Psoas muscle (tissue), 8 donors: ENCODE measurements around the gene AQP10. TPM values are rescaled to one million over a fixed set of nuclear protein-coding genes. Genes with fewer than 3 reads are reported as not detected.
A peak's percentile ranks its signal among the peaks of the same experiment; 100 is the strongest.

ENCODE experiments used
- ATAC-seq, 4 donors: fragments of 200-7000 bp; cut with Tn5 transposase; one replicate each; pipeline ENCODE4 v1.9.1; 2020; ENCODE audit warnings: moderate library complexity in 3 of 4, mild to moderate bottlenecking in 2 of 4
- DNase-seq, 2 donors: peaks; one replicate each; pipeline ENCODE4 v3.0.0-alpha.2; 2020
- H3K27ac ChIP-seq: fragments of 200-600 bp; one replicate; pipeline ENCODE4 v1.8.0; 2022
- H3K27me3 ChIP-seq, 3 donors: fragments of 200-600 bp in 1 of 3; one replicate each; pipeline versions ENCODE4 v1.6.1 to v1.8.0; 2013 to 2022; ENCODE audit warnings: low read length in 2 of 3, mild to moderate bottlenecking in 2 of 3, moderate library complexity in 1 of 3; ENCODE audit not compliant: insufficient read depth in 3 of 3
- H3K36me3 ChIP-seq, 2 donors: fragments of 200-600 bp in 1 of 2; one replicate each; pipeline versions ENCODE4 v1.6.1 to v1.8.0; 2013 to 2022; ENCODE audit warnings: low read depth in 1 of 2, mild to moderate bottlenecking in 1 of 2, moderate library complexity in 1 of 2; ENCODE audit not compliant: insufficient read depth in 1 of 2
- H3K4me1 ChIP-seq: fragments of 200-600 bp; one replicate; pipeline ENCODE4 v1.8.0; 2022
- H3K4me3 ChIP-seq: fragments of 200-600 bp; one replicate; pipeline ENCODE4 v1.8.0; 2022; ENCODE audit warnings: mild to moderate bottlenecking
- H3K9me3 ChIP-seq: fragments of 200-600 bp; one replicate; pipeline ENCODE4 v1.8.0; 2022
- CTCF ChIP-seq: fragments of 200-600 bp; IDR thresholded peaks from one replicate; pipeline ENCODE4 v1.8.0; 2022; ENCODE audit warnings: antibody characterized with exemption
- WGBS, 3 donors: extraction: QIAGEN DNeasy Blood & Tissue Kit; methylation state at CpG; one replicate each; pipeline versions ENCODE4 v1.1.6 to v1.1.7; 2013; 5-methylcytosine and 5-hydroxymethylcytosine counted together
- intact Hi-C, 2 donors: fragments of 100-400 bp; cut with DNase I; formaldehyde crosslinking; loops; one replicate each; pipeline versions ENCODE4 v1.11.0 to v1.14.2; 2022
- polyA plus RNA-seq, 3 donors: library from polyadenylated mRNA; stranded (reverse); fragments of 200-250 nt; gene quantifications; one replicate each; pipeline ENCODE4 v1.2.3, GENCODE V29; 2013
- total RNA-seq, 4 donors: library from RNA; stranded (reverse); fragmentation: NEBNext Ultra II Directional in 2 of 4; extraction: Animal tissue kit (Norgen Biotek cat#: 25700) in 2 of 4; gene quantifications; one replicate each; pipeline versions ENCODE4 v1.2.1 to v1.2.4, GENCODE V29; 2021 to 2023
- donor health status: healthy with polysubstance abuse.
- donor health status: DM: no; HTN: no; CAD: no; lungs with moderate emphysema.
- donor health status: Bipolar disorder and iron deficiency.
- donor health status: healthy.
- donor health status: DM: yes; HTN: yes; CAD: no.
- donor health status: DM: no; HTN: no; CAD: no.
- donor health status: DM: no; HTN: no; CAD: no.
- donor health status: DM: yes; HTN: yes; CAD: no.

AQP10 gene
- total and polyA plus RNA-seq, 7 donors, result 0.04 TPM; not detected in 6

GRCh38 chr1:154346276-154346917 lies 25.5 kb downstream of the AQP10 start:
- peaks cover 0 to 33% of the 10 kb centered on the region in 2 donors for H3K36me3 ChIP-seq
- H3K27ac ChIP-seq, result no peak overlapping the region
- WGBS, 3 donors, result 88 to 92% (median 89%) methylated on average over 15 of the region's 15 CpGs
- no peaks in the 10 kb centered on the region for H3K27me3 ChIP-seq
- TF ChIP-seq CTCF, result no peak
- H3K4me3 ChIP-seq, result no peak overlapping the region
- H3K9me3 ChIP-seq, result no peaks in the 10 kb centered on the region
- intact Hi-C loops, result no loop called here
- no peak for DNase-seq
- H3K4me1 ChIP-seq, result no peaks in the 10 kb centered on the region
- no peak for ATAC-seq

- TF ChIP-seq CTCF, result no peak
- ATAC-seq, result no peak
- intact Hi-C loops, result no loop called here
- H3K36me3 ChIP-seq, result peaks cover 0 to 33% of the 10 kb centered on the region in 2 donors
- H3K4me3 ChIP-seq, result no peak overlapping the region
- peaks cover 6% of the 10 kb centered on the region for H3K4me1 ChIP-seq
- H3K27ac ChIP-seq, result no peak overlapping the region
- no peaks in the 10 kb centered on the region for H3K9me3 ChIP-seq
- DNase-seq, result no peak
- peaks cover 0 to 9% (median 0%) of the 10 kb centered on the region in 3 donors for H3K27me3 ChIP-seq
- 77 to 84% (median 79%) methylated on average over 3 of the region's 3 CpGs for WGBS, 3 donors
Measured at GRCh38 chr1:154347961-154348360, 27.1 kb downstream of the AQP10 start.

GRCh38 chr1:154348429-154349076 lies 27.7 kb downstream of the AQP10 start:
- WGBS, 3 donors, result 84 to 86% (median 84%) methylated on average over 26 to 27 of the region's 27 CpGs
- H3K27me3 ChIP-seq, result peaks cover 0 to 9% (median 0%) of the 10 kb centered on the region in 3 donors
- H3K9me3 ChIP-seq, result no peaks in the 10 kb centered on the region
- no peak overlapping the region for H3K27ac ChIP-seq
- no peak for TF ChIP-seq CTCF
- ATAC-seq, result peak; percentile 53 to 79 (median 64)
- DNase-seq, result no peak
- no peak overlapping the region for H3K4me3 ChIP-seq
- peaks cover 12% of the 10 kb centered on the region for H3K4me1 ChIP-seq
- peaks cover 0 to 33% of the 10 kb centered on the region in 2 donors for H3K36me3 ChIP-seq
- intact Hi-C loops, result no loop called here

- H3K4me3 ChIP-seq, result no peak overlapping the region
- peaks cover 0 to 9% (median 0%) of the 10 kb centered on the region in 3 donors for H3K27me3 ChIP-seq
- 55 to 79% (median 67%) methylated on average over 7 of the region's 7 CpGs for WGBS, 3 donors
- ATAC-seq (no peak), DNase-seq (no peak)
- H3K4me1 ChIP-seq, result peaks cover 12% of the 10 kb centered on the region
- intact Hi-C loops, result no loop called here
- no peaks in the 10 kb centered on the region for H3K9me3 ChIP-seq
- H3K36me3 ChIP-seq, result peaks cover 0 to 33% of the 10 kb centered on the region in 2 donors
- TF ChIP-seq CTCF, result no peak
- no peak overlapping the region for H3K27ac ChIP-seq
Measured at GRCh38 chr1:154349121-154349520, 28.2 kb downstream of the AQP10 start.
